Spleen (tissue), 7 donors: ENCODE measurements around the gene MIPEP.
A peak's percentile ranks its signal among the peaks of the same experiment; 100 is the strongest.

ENCODE experiments used
- CTCF ChIP-seq, 11 experiments: fragments of 200-600 bp in 7 of 11; fragments of 450-650 bp in 4 of 11; sonication (generic) in 4 of 11; IDR thresholded peaks in 8 of 11; conservative IDR thresholded peaks in 3 of 11; 1 replicate in 7 of 11; 2 replicates in 4 of 11; pipeline versions ENCODE4 v1.4.0 to v1.8.0; 2016 to 2021; ENCODE audit warnings: antibody characterized with exemption in 11 of 11, inconsistent platforms in 4 of 11, mild to moderate bottlenecking in 1 of 11
- POLR2A ChIP-seq, 3 donors: fragments of 450-650 bp; IDR thresholded peaks; one replicate each; pipeline ENCODE4 v1.5.1; 2017; ENCODE audit warnings: antibody characterized with exemption in 3 of 3, mild to moderate bottlenecking in 1 of 3
- POLR2AphosphoS5 ChIP-seq, 3 donors: sonication (generic); formaldehyde crosslinking; IDR thresholded peaks; one replicate each; pipeline ENCODE4 v1.5.1; 2017; ENCODE audit warnings: antibody characterized with exemption in 3 of 3
- donor health status: DM: no; HTN: no; CAD: no; lungs with moderate emphysema.
- donor health status: DM: no; HTN: no; CAD: no.
- donor health status: DM: no; HTN: no; CAD: no.

DNA sequence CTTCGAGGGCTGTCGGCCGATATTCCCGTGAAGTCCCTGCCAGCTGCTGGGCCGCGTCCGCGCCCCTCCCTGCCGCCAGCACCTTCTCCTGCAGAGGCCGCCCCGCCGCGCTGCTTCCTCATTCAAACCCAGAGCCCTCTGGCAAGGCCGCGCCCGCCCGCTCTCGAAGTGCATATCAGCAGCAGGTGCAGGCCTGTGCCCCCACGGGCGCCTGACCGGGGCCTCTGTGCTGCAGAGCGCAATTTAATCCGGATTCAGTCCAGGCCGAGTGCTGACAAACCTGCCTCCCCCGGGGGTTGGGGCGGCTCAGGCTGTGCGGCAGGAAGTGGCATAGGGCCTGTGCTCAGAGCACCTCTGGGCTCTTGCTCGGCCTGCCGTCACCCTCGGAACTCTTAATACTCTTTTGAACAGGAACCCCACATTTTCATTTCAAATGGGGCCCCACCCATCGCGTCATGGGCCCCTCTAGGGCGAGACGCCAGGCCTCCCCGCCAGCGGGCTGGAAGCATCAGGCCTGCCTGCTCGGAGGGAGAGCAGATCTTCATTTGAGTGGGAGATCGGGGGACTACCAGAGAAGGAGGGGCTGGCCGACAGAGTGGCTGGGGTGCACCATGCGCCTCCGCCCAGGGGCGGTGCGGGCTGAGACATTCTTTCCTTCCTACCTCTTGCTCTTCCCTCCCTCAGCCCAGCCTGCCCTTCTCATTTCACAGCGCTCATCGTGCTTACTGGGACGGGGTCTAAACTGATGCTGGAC, 193.3 kb downstream of the MIPEP start:
- no peak for TF ChIP-seq CTCF (IDR thresholded peaks at IDR 0.05 in 8 of 11, conservative IDR thresholded peaks at IDR 0.05 in 3 of 11)
- no peak for TF ChIP-seq POLR2A (IDR thresholded peaks at IDR 0.05)
- peak in 2 of 3 donors; percentile 41 to 55 for TF ChIP-seq POLR2AphosphoS5 (IDR thresholded peaks at IDR 0.05)
